ENCODE results near the gene IPO8. TPM values are rescaled to one million over a fixed set of nuclear protein-coding genes. Genes with fewer than 3 reads are reported as not detected.

Gene IPO8
- total and polyA plus RNA-seq, 2 of the 8 experiments (the other 6 are each of a cell fraction or from before 2014, with no cell fraction given) = 7.2 to 59.8 TPM

DNA sequence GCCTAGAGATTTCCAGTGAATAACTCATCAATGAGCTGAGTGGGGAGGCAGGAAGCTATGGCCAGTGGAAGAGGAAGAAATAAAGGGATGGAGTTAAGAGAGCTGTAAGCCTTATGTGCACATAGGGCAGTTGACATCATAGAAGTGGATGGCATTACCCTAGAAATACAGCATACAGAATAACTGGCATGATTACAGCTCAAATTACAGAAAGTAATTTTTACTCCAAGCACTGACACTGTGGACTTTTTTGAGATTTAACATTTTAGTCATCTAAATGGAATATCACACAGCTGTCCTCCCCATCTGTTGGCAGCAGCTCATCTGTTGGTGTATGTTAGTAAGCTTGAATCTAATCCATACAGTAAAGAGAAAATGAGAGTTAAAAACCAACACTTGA is 5.4 kb upstream of the IPO8 start:
- TF ChIP-seq EZH2 (IDR thresholded peaks at IDR 0.05; ENCODE audit: low read depth, low read length, severe bottlenecking) (no peak), TBP (IDR thresholded peaks at IDR 0.05; ENCODE audit: low read depth, low read length) (no peak), NRF1 (IDR thresholded peaks at IDR 0.05; ENCODE audit: low read depth, low read length) (no peak)
- Histone ChIP-seq H3K4ac (replicated peaks; ENCODE audit: insufficient read length, low read depth, low read length) (no peak overlapping the region), H4K8ac (ENCODE audit: extremely low read depth, insufficient read depth, low read length) (no peak overlapping the region), H2AK5ac (ENCODE audit: low read depth, low read length) (no peak overlapping the region), H2BK20ac (ENCODE audit: low read length) (no peak overlapping the region), H3K27ac (ENCODE audit: low read depth, low read length) (no peak overlapping the region), H3K4me2 (ENCODE audit: insufficient read depth in 1 of 2, low read depth in 2 of 2, low read length in 2 of 2) (no peak overlapping the region), H4K20me1 (replicated peaks in 1 of 2; ENCODE audit: control insufficient read depth in 1 of 2, insufficient read depth in 2 of 2, low read length in 2 of 2) (no peaks in the 10 kb centered on the region), H2BK15ac (ENCODE audit: low read length) (no peak overlapping the region), H3K23ac (ENCODE audit: insufficient read length) (no peak overlapping the region), H3K9me3 (ENCODE audit: insufficient read depth in 2 of 2, low read depth in 1 of 2, low read length in 1 of 2) (no peaks in the 10 kb centered on the region), H3K4me3 (ENCODE audit: extremely low read depth in 1 of 4, insufficient read depth in 2 of 4, low read depth in 3 of 4, low read length in 4 of 4) (no peak overlapping the region), H3K23me2 (ENCODE audit: low read depth, low read length) (peaks cover 3% of the 10 kb centered on the region), H4K5ac (ENCODE audit: insufficient read length, low read depth, low read length) (no peak overlapping the region), H4K91ac (replicated peaks; ENCODE audit: insufficient read length, low read length) (no peak overlapping the region), H3K56ac (replicated peaks; ENCODE audit: insufficient read length, low read depth, low read length) (no peak overlapping the region), H3K79me2 (ENCODE audit: control insufficient read depth in 1 of 2, insufficient read depth in 2 of 2, low read length in 2 of 2) (no peaks in the 10 kb centered on the region), H3K14ac (ENCODE audit: insufficient read length) (no peak overlapping the region), H2AFZ (ENCODE audit: low read length) (no peak overlapping the region), H2BK5ac (ENCODE audit: low read depth, low read length) (no peak overlapping the region), H2BK120ac (replicated peaks; ENCODE audit: low read depth, low read length) (no peak overlapping the region), H3K36me3 (ENCODE audit: control insufficient read depth in 2 of 4, insufficient read depth in 4 of 4, low read length in 3 of 4) (no peaks in the 10 kb centered on the region), H2BK12ac (ENCODE audit: low read depth, low read length) (no peak overlapping the region), H3K27me3 (replicated peaks in 1 of 4; ENCODE audit: control insufficient read depth in 3 of 4, extremely low read depth in 1 of 4, insufficient read depth in 3 of 4, low read length in 3 of 4) (no peaks in the 10 kb centered on the region), H3K79me1 (ENCODE audit: low read depth, low read length) (no peaks in the 10 kb centered on the region), H3K9ac (replicated peaks in 1 of 4; ENCODE audit: extremely low read depth in 1 of 4, low read depth in 3 of 4, low read length in 3 of 4) (no peak overlapping the region), H3K4me1 (replicated peaks in 1 of 4; ENCODE audit: control insufficient read depth in 3 of 4, insufficient read depth in 4 of 4, low read length in 3 of 4) (peaks cover 0 to 4% (median 2%) of the 10 kb centered on the region in 4 experiments; a peak in 2 of 7 replicates), H3K18ac (ENCODE audit: extremely low read depth, low read length) (no peak overlapping the region)
- FAIRE-seq (no peak), DNase-seq (ENCODE audit: low read depth in 1 of 2, low spot score in 2 of 2) (no peak)
- ChIA-PET POLR2A (ENCODE audit: partially characterized antibody) (no interaction called here), CTCF (ENCODE audit: partially characterized antibody) (interaction anchor here (0.6 to 1.5 kb wide), 3 partner anchors 43 to 1150 kb away, joined by 3 to 4 read pairs (median 4); no protein-coding TSS in a partner anchor)
